ENCODE data around the gene DTD1.

DTD1 gene

GRCh38 chr20:18712882-18713281 lies 125.0 kb downstream of the DTD1 start:
- Histone ChIP-seq H3K27me3 (replicated peaks; ENCODE audit: control insufficient read depth, insufficient read depth, low read length, poor library complexity, severe bottlenecking) (no peaks in the 10 kb centered on the region), H3K4me1 (ENCODE audit: control insufficient read depth, insufficient read depth, low read length, poor library complexity, severe bottlenecking) (no peaks in the 10 kb centered on the region), H3K9me3 (ENCODE audit: control insufficient read depth, low read length) (no peaks in the 10 kb centered on the region), H3K36me3 (ENCODE audit: control insufficient read depth, insufficient read depth, low read length) (no peaks in the 10 kb centered on the region), H3K27ac (ENCODE audit: insufficient read depth, low read length, poor library complexity, severe bottlenecking) (no peak overlapping the region), H3K4me3 (ENCODE audit: insufficient read depth, low read depth, low read length, poor library complexity, severe bottlenecking) (no peak overlapping the region)
- no peak for DNase-seq

DNA sequence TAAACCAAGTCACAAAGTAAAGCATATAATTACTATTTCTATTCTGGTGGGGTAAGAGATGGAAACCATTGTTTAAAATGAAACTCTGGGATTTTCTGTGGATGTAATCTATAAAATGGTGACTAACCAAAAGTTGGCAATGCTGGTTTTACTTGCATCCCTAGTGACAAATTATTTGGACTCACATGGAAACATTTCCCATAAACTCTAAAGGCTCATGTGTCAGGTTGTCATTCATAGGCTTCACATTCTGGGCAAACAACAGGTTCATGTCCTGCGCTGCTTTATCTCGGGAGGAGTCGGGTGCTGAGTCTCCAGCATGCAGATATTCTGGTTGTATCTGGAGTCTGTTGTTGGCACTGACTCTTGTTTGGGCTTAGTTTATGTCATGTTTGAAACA lies 127.7 kb downstream of the DTD1 start:
- no peaks in the 10 kb centered on the region for H3K9me3 ChIP-seq (ENCODE audit: control insufficient read depth, low read length)
- no peaks in the 10 kb centered on the region for H3K4me1 ChIP-seq (ENCODE audit: control insufficient read depth, insufficient read depth, low read length, poor library complexity, severe bottlenecking)
- DNase-seq: no peak
- no peak overlapping the region for H3K4me3 ChIP-seq (ENCODE audit: insufficient read depth, low read depth, low read length, poor library complexity, severe bottlenecking)
- no peaks in the 10 kb centered on the region for H3K27me3 ChIP-seq (replicated peaks; ENCODE audit: control insufficient read depth, insufficient read depth, low read length, poor library complexity, severe bottlenecking)
- H3K36me3 ChIP-seq (ENCODE audit: control insufficient read depth, insufficient read depth, low read length): no peaks in the 10 kb centered on the region
- no peak overlapping the region for H3K27ac ChIP-seq (ENCODE audit: insufficient read depth, low read length, poor library complexity, severe bottlenecking)

DNA sequence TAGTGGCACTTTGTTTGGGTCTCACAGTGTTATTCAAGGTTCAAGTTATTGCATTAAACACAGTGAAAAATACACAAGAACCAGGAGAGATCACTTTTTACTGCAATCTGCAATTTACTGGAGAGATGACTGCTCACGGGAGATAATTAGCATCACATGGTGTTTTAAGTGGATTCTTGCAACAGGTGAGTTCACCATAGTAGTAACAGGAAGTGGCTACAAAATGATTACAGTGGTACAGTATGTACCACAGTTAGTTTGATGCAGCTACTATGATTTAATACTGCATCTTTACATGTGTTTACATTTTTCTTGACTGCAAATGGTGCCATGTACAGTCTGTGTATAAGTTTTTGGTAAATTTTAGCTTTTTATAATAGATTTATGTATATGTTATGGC lies 129.2 kb downstream of the DTD1 start:
- Histone ChIP-seq H3K27ac (ENCODE audit: insufficient read depth, low read length, poor library complexity, severe bottlenecking) (no peak overlapping the region), H3K4me1 (ENCODE audit: control insufficient read depth, insufficient read depth, low read length, poor library complexity, severe bottlenecking) (no peaks in the 10 kb centered on the region), H3K4me3 (ENCODE audit: insufficient read depth, low read depth, low read length, poor library complexity, severe bottlenecking) (no peak overlapping the region), H3K27me3 (replicated peaks; ENCODE audit: control insufficient read depth, insufficient read depth, low read length, poor library complexity, severe bottlenecking) (no peaks in the 10 kb centered on the region), H3K36me3 (ENCODE audit: control insufficient read depth, insufficient read depth, low read length) (no peaks in the 10 kb centered on the region), H3K9me3 (ENCODE audit: control insufficient read depth, low read length) (no peaks in the 10 kb centered on the region)
- DNase-seq: no peak

- no peak overlapping the region for H3K27ac ChIP-seq (ENCODE audit: insufficient read depth, low read length, poor library complexity, severe bottlenecking)
- DNase-seq: no peak
- no peaks in the 10 kb centered on the region for H3K27me3 ChIP-seq (replicated peaks; ENCODE audit: control insufficient read depth, insufficient read depth, low read length, poor library complexity, severe bottlenecking)
- no peak overlapping the region for H3K4me3 ChIP-seq (ENCODE audit: insufficient read depth, low read depth, low read length, poor library complexity, severe bottlenecking)
- H3K9me3 ChIP-seq (ENCODE audit: control insufficient read depth, low read length): no peaks in the 10 kb centered on the region
- H3K4me1 ChIP-seq (ENCODE audit: control insufficient read depth, insufficient read depth, low read length, poor library complexity, severe bottlenecking): no peaks in the 10 kb centered on the region
- no peaks in the 10 kb centered on the region for H3K36me3 ChIP-seq (ENCODE audit: control insufficient read depth, insufficient read depth, low read length)
Observed at GRCh38 chr20:18718129-18718528, 130.3 kb downstream of the DTD1 start.

DNA sequence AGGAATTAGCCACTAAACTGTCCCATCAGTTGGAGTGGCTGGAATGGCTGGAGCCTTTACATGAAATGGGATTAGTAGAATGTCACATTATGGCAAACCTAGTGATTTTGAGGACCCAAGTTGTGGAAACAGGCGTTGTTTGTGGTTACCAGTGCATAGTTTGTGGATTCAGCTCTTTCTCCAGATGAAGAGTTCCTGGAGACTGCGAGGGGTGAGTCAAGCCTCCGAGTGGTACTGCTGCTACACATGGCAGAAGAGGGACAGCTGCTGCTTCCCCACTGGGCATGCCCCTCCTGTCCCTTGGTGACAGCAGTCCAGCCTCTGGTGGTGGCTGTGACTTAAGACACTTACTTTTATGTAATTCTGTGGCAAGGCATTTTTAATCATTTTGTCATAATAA lies 131.6 kb downstream of the DTD1 start:
- DNase-seq: no peak
- no peaks in the 10 kb centered on the region for H3K27me3 ChIP-seq (replicated peaks; ENCODE audit: control insufficient read depth, insufficient read depth, low read length, poor library complexity, severe bottlenecking)

GRCh38 chr20:18721551-18722115 lies 133.8 kb downstream of the DTD1 start:
- H3K36me3 ChIP-seq (ENCODE audit: control insufficient read depth, insufficient read depth, low read length): no peaks in the 10 kb centered on the region
- no peaks in the 10 kb centered on the region for H3K4me1 ChIP-seq (ENCODE audit: control insufficient read depth, insufficient read depth, low read length, poor library complexity, severe bottlenecking)
- H3K27me3 ChIP-seq (replicated peaks; ENCODE audit: control insufficient read depth, insufficient read depth, low read length, poor library complexity, severe bottlenecking): no peaks in the 10 kb centered on the region
- no peak overlapping the region for H3K4me3 ChIP-seq (ENCODE audit: insufficient read depth, low read depth, low read length, poor library complexity, severe bottlenecking)
- no peaks in the 10 kb centered on the region for H3K9me3 ChIP-seq (ENCODE audit: control insufficient read depth, low read length)
- no peak for DNase-seq
- H3K27ac ChIP-seq (ENCODE audit: insufficient read depth, low read length, poor library complexity, severe bottlenecking): no peak overlapping the region

More for the DNA sequence above, 131.6 kb downstream of the DTD1 start:
- Histone ChIP-seq H3K27ac (ENCODE audit: insufficient read depth, low read length, poor library complexity, severe bottlenecking) (no peak overlapping the region), H3K9me3 (ENCODE audit: control insufficient read depth, low read length) (no peaks in the 10 kb centered on the region), H3K4me1 (ENCODE audit: control insufficient read depth, insufficient read depth, low read length, poor library complexity, severe bottlenecking) (no peaks in the 10 kb centered on the region), H3K4me3 (ENCODE audit: insufficient read depth, low read depth, low read length, poor library complexity, severe bottlenecking) (no peak overlapping the region), H3K36me3 (ENCODE audit: control insufficient read depth, insufficient read depth, low read length) (no peaks in the 10 kb centered on the region)

GRCh38 chr20:18722371-18722770 lies 134.5 kb downstream of the DTD1 start:
- no peak overlapping the region for H3K27ac ChIP-seq (ENCODE audit: insufficient read depth, low read length, poor library complexity, severe bottlenecking)
- no peaks in the 10 kb centered on the region for H3K4me1 ChIP-seq (ENCODE audit: control insufficient read depth, insufficient read depth, low read length, poor library complexity, severe bottlenecking)
- H3K36me3 ChIP-seq (ENCODE audit: control insufficient read depth, insufficient read depth, low read length): no peaks in the 10 kb centered on the region
- no peaks in the 10 kb centered on the region for H3K9me3 ChIP-seq (ENCODE audit: control insufficient read depth, low read length)
- no peak overlapping the region for H3K4me3 ChIP-seq (ENCODE audit: insufficient read depth, low read depth, low read length, poor library complexity, severe bottlenecking)
- no peak for DNase-seq
- no peaks in the 10 kb centered on the region for H3K27me3 ChIP-seq (replicated peaks; ENCODE audit: control insufficient read depth, insufficient read depth, low read length, poor library complexity, severe bottlenecking)

DNA sequence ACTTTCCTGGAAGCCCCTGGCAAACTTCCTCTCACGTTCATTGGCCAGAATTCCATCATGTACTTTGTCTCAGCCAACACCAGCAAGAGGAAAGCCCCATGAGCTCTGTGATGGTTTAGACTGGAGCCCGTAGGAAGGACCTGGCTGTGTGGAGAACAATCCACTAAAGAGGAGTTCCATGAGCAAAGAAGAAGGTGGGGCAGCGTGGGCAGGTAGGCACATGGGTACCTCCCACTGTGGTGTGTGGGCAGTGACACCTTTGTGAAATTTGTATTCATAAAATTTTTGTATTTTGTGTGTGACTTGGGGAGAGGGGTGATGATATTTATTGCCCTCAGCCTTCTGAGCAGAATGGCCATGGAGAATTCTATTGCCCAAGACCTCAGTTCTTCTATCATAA lies 136.2 kb downstream of the DTD1 start:
- Histone ChIP-seq H3K27me3 (replicated peaks; ENCODE audit: control insufficient read depth, insufficient read depth, low read length, poor library complexity, severe bottlenecking) (no peaks in the 10 kb centered on the region), H3K4me1 (ENCODE audit: control insufficient read depth, insufficient read depth, low read length, poor library complexity, severe bottlenecking) (no peaks in the 10 kb centered on the region), H3K9me3 (ENCODE audit: control insufficient read depth, low read length) (no peaks in the 10 kb centered on the region), H3K36me3 (ENCODE audit: control insufficient read depth, insufficient read depth, low read length) (no peaks in the 10 kb centered on the region), H3K4me3 (ENCODE audit: insufficient read depth, low read depth, low read length, poor library complexity, severe bottlenecking) (no peak overlapping the region), H3K27ac (ENCODE audit: insufficient read depth, low read length, poor library complexity, severe bottlenecking) (no peak overlapping the region)
- no peak for DNase-seq

DNA sequence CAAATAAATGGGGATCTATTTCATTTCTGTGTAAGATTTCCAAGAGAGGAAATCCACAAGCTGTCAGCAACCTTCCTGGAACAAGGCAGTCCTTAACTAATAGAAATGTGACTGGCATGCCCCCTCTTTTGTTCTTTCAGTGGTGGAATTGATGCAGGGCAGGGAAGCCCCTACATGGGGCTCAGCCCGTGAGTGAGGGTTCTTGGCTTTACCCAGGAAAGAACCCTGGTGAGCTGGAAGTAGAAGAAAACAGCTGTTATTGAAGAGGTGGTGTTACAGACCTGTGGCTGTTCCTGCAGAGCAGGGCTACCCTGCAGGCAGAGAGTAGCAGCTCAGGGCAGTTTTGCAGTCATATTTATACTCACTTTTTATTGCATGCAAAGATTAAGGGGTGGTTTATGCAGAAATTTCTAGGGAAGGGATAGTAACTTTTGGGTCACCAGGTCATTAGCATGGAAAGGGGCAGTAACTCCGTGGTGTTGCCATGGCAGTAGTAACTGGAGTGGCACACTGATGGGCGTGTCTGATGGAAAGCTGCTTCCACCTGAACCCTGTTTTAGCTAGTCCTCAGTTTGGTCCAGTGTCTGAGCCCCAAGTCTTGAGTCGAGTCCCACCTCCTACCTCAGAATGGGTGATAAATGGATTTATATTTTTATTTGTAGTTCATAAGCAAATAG lies 137.1 kb downstream of the DTD1 start:
- Histone ChIP-seq H3K9me3 (ENCODE audit: control insufficient read depth, low read length) (no peaks in the 10 kb centered on the region), H3K4me3 (ENCODE audit: insufficient read depth, low read depth, low read length, poor library complexity, severe bottlenecking) (no peak overlapping the region), H3K4me1 (ENCODE audit: control insufficient read depth, insufficient read depth, low read length, poor library complexity, severe bottlenecking) (no peaks in the 10 kb centered on the region), H3K27ac (ENCODE audit: insufficient read depth, low read length, poor library complexity, severe bottlenecking) (no peak overlapping the region), H3K27me3 (replicated peaks; ENCODE audit: control insufficient read depth, insufficient read depth, low read length, poor library complexity, severe bottlenecking) (no peaks in the 10 kb centered on the region), H3K36me3 (ENCODE audit: control insufficient read depth, insufficient read depth, low read length) (no peaks in the 10 kb centered on the region)
- DNase-seq: no peak

DNA sequence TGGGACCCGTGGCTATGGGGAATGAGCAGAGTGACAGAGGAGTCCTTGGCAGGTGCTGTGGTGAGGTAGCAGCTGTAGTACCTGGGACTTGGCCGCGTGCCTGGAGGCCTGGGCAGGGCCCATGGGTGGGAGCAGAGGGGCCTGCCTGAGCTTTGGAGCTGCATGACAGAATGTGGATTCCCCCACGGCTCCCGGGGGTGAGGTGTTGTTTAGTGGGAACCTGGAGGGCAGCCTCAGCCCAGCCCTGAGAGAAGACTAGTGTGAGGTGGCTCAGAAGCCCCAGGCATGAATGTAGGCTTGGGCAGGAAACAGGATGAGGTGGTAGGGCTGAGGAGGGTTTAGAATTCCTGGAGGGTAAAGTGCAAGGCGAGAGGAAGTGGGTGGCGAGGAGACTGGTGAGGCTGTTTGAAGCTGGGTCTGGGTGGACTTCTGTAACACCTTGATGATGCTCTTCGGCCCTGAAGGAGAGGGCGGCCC lies 139.2 kb downstream of the DTD1 start:
- H3K36me3 ChIP-seq (ENCODE audit: control insufficient read depth, insufficient read depth, low read length): no peaks in the 10 kb centered on the region
- H3K4me1 ChIP-seq (ENCODE audit: control insufficient read depth, insufficient read depth, low read length, poor library complexity, severe bottlenecking): no peaks in the 10 kb centered on the region
- DNase-seq: no peak
- no peak overlapping the region for H3K27ac ChIP-seq (ENCODE audit: insufficient read depth, low read length, poor library complexity, severe bottlenecking)
- H3K4me3 ChIP-seq (ENCODE audit: insufficient read depth, low read depth, low read length, poor library complexity, severe bottlenecking): no peak overlapping the region
- no peaks in the 10 kb centered on the region for H3K9me3 ChIP-seq (ENCODE audit: control insufficient read depth, low read length)
- no peaks in the 10 kb centered on the region for H3K27me3 ChIP-seq (replicated peaks; ENCODE audit: control insufficient read depth, insufficient read depth, low read length, poor library complexity, severe bottlenecking)
